Measurements from ENCODE around the gene TEX55. TPM values are rescaled to one million over a fixed set of nuclear protein-coding genes. Genes with fewer than 3 reads are reported as not detected.
A peak's percentile ranks its signal among the peaks of the same experiment; 100 is the strongest.

The TEX55 gene
- total and polyA plus RNA-seq, 2 of the 4 experiments (the other 2 are of a cell fraction): not detected

DNA sequence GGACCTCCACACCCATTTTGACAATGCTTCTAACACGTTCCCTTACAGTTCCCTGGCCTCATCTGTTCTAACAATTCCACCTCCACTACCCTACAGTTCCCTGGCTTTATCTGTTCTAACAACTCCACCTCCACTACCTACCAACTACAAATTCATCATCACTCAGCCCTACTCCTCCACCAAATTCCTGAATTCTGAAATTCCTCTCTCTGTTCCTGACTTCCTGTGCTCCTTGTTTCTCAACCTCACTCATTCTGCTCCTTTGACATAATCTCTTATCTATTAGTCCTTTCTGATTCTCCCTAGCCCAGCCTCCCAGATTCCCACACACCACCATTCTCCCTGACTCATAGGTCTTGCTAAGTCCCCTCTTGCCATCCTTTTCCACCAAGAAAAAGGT, 49.9 kb downstream of the TEX55 start:
- intact Hi-C loops (cut with micrococcal nuclease) (no loop called here), dilution Hi-C loops (cut with HindIII; ENCODE audit: low sequenced_read_pairs, unreplicated experiment) (no loop called here), in situ Hi-C loops (cut with MboI; ENCODE audit: low sequenced_read_pairs) (no loop called here)
- peak overlapping the region; percentile 95; the same call in 1 of the 2 replicates for H3K18ac ChIP-seq (ENCODE audit: low read depth, low read length)
- H4K20me1 ChIP-seq (ENCODE audit: insufficient read depth, low read length): no peaks in the 10 kb centered on the region
- peak overlapping the region; percentile 81 for H3K56ac ChIP-seq (ENCODE audit: extremely low read depth, insufficient read depth, low read length)
- H3K4me1 ChIP-seq (ENCODE audit: control insufficient read depth, insufficient read depth, low read length): peaks cover 12% of the 10 kb centered on the region
- H2AFZ ChIP-seq (replicated peaks; ENCODE audit: low read length, poor library complexity): peak overlapping the region; percentile 61
- no peaks in the 10 kb centered on the region for H3K27me3 ChIP-seq (ENCODE audit: control insufficient read depth, insufficient read depth, low read length)
- no peaks in the 10 kb centered on the region for H3K36me3 ChIP-seq (ENCODE audit: control insufficient read depth, insufficient read depth, low read length)
- WGBS, 2 experiments (ENCODE audit: extremely low coverage in 2 of 2, insufficient read length in 1 of 2): 75% methylated on average over 1 of the region's 1 CpG; no CpG with 5 or more reads in 1 of the 2 experiments
- peak overlapping the region; percentile 91 for H3K14ac ChIP-seq (replicated peaks; ENCODE audit: low read depth, low read length)
- H4K8ac ChIP-seq (ENCODE audit: low read depth in 2 of 2, low read length in 2 of 2): peak overlapping the region; percentile 71 to 98
- no TSS peak for BruUV-seq (replicated peaks)
- H2BK120ac ChIP-seq (ENCODE audit: low read depth, low read length): peak overlapping the region; percentile 97
- H3K9me3 ChIP-seq (ENCODE audit: control insufficient read depth, insufficient read depth, low read length): no peaks in the 10 kb centered on the region
- peak overlapping the region; percentile 88 for H2AK5ac ChIP-seq (ENCODE audit: low read depth, low read length)
- peak overlapping the region; percentile 96; the same call in 1 of the 2 replicates for H4K5ac ChIP-seq (ENCODE audit: low read depth, low read length)
- H3K9ac ChIP-seq (ENCODE audit: low read depth, low read length): no peak overlapping the region; the same call in 1 of the 2 replicates
- peaks cover 0 to 3% of the 10 kb centered on the region in 2 experiments; a peak in 1 of 4 replicates for H3K79me1 ChIP-seq (ENCODE audit: low read depth in 1 of 2, low read length in 2 of 2)
- ATAC-seq (ENCODE audit: low read depth): peak; percentile 24
- H2BK15ac ChIP-seq (ENCODE audit: low read depth, low read length): peak overlapping the region; percentile 98; the same call in 2 of the 3 replicates
- TF ChIP-seq NFE2L2 (IDR thresholded peaks at IDR 0.05; ENCODE audit: low read depth, low read length): no peak
- peak; percentile 31; the same call in 1 of the 2 replicates for TF ChIP-seq CEBPB (IDR thresholded peaks at IDR 0.05; ENCODE audit: low read depth, low read length)
- peaks cover 8% of the 10 kb centered on the region for H3K9me1 ChIP-seq (ENCODE audit: insufficient read depth, low read length)
- ChIA-PET POLR2A (ENCODE audit: unreplicated experiment) (no interaction called here), CTCF (no interaction called here)
- peak overlapping the region; percentile 7 for H3K27ac ChIP-seq (ENCODE audit: insufficient read depth, low read length)
- peak; percentile 61 for DNase-seq
- H3K4ac ChIP-seq (ENCODE audit: low read depth, low read length): peak overlapping the region; percentile 90
- no peak overlapping the region for H3K4me3 ChIP-seq (ENCODE audit: insufficient read depth, low read depth, low read length)
- peak overlapping the region; percentile 100 for H2BK5ac ChIP-seq (ENCODE audit: low read depth, low read length, poor library complexity, severe bottlenecking)
- H4K91ac ChIP-seq (ENCODE audit: insufficient read depth, low read depth, low read length): peak overlapping the region; percentile 95
- H2AK9ac ChIP-seq (replicated peaks; ENCODE audit: low read depth, low read length, poor library complexity): no peak overlapping the region
- peak overlapping the region; percentile 98 for H3K23ac ChIP-seq (ENCODE audit: low read depth, low read length)
- peak overlapping the region; percentile 99 for H2BK20ac ChIP-seq (ENCODE audit: low read depth, low read length)
- peak overlapping the region; percentile 18; the same call in 1 of the 2 replicates for H3K4me2 ChIP-seq (ENCODE audit: low read depth, low read length)

Other genes with a start within 250 kb of the TEX55 start
- gene IGSF11, start 111.3 kb upstream of the TEX55 start, total RNA-seq (2012; rRNA removed): 0.18 TPM in 1 of 2 replicates, not detected in the other
- gene IGSF11, start 111.3 kb upstream of the TEX55 start, polyA plus RNA-seq (2012; rRNA removed): 0.06 TPM in 1 of 2 replicates, not detected in the other
- gene UPK1B, start 27.4 kb downstream of the TEX55 start, total RNA-seq (2012; rRNA removed): 0.28 and 0.36 TPM in 2 replicates
- gene UPK1B, start 27.4 kb downstream of the TEX55 start, polyA plus RNA-seq (2012; rRNA removed): 0.40 and 0.55 TPM in 2 replicates
- gene B4GALT4, start 94.7 kb downstream of the TEX55 start, total RNA-seq (2012; rRNA removed): 30.3 and 30.6 TPM in 2 replicates
- gene B4GALT4, start 94.7 kb downstream of the TEX55 start, polyA plus RNA-seq (2012; rRNA removed): 23.0 and 27.0 TPM in 2 replicates
- gene ARHGAP31, start 148.2 kb downstream of the TEX55 start, total RNA-seq (2012; rRNA removed): 6.6 and 7.5 TPM in 2 replicates
- 7.7 and 8.3 TPM in 2 replicates for gene ARHGAP31, start 148.2 kb downstream of the TEX55 start, polyA plus RNA-seq (2012; rRNA removed)

Data from IMR-90 (cell line).